ENCODE measurements around the gene PKM.
"Not testable (repeated sequence)": the region's sequence is repeated elsewhere in the genome, so short reads cannot be mapped to it uniquely, and the experiment has no call there.

PKM gene

DNA sequence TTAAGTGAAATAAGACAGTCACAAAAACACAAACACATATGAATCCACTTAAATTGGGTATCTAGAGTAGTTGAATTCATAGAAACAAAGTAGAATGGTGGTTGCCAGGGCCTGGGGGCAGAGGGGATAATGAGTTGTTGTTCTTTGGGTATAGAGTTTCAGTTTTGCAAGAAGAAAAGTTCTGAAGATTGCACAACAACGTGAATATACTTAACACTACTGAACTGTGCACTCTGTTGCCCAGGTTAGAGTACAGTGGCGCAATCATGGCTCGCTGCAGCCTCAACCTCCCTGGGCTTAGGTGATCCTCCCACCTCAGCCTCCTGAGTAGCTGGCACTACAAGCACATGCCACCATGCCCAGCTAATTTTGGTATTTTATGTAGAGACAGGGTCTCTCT, 48.3 kb downstream of the PKM start:
- no peak overlapping the region for H3K27ac Mint-ChIP-seq

GRCh38 chr15:72182244-72182643, 48.7 kb downstream of the PKM start:
- Mint-ChIP-seq H3K36me3 (ENCODE audit: low read depth) (no peaks in the 10 kb centered on the region), H3K4me1 (ENCODE audit: low read depth) (no peaks in the 10 kb centered on the region), H3K27ac (no peak overlapping the region), H3K27me3 (ENCODE audit: low read depth) (peaks cover 44% of the 10 kb centered on the region), H3K4me3 (no peak overlapping the region), H3K9me3 (no peaks in the 10 kb centered on the region)

More for the DNA sequence above, 48.3 kb downstream of the PKM start:
- Mint-ChIP-seq H3K27me3 (ENCODE audit: low read depth) (peaks cover 49% of the 10 kb centered on the region), H3K4me3 (no peak overlapping the region), H3K9me3 (no peaks in the 10 kb centered on the region), H3K4me1 (ENCODE audit: low read depth) (no peaks in the 10 kb centered on the region), H3K36me3 (ENCODE audit: low read depth) (no peaks in the 10 kb centered on the region)

DNA sequence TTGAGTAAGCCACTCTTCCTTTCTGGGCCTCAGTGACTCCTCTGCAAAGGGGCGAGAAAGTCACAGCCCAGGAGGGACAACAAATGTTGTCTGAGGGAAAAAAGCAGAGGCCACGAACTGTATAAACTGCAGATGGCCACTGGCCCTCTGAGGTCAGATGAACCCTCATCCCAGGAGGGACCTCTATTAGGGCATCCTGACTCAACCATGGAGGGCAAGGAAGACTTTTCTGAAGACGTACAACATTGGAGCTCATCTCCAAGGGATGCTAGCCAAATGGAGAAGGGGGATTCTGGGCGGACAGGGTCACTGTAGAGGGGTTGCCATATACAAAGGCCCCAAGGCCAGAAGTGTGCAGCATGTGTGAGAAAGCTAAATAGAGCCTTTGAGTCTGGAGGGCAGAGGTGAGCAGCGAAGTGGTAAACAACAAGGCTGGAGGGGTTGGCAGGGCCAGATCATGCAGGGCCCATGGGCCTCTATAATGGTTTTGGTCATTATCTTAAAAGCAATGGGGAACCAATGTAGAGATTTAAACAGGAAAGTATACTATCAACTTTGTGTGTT, 50.1 kb downstream of the PKM start:
- Mint-ChIP-seq H3K27ac (no peak overlapping the region), H3K4me3 (no peak overlapping the region), H3K4me1 (ENCODE audit: low read depth) (no peaks in the 10 kb centered on the region), H3K27me3 (ENCODE audit: low read depth) (peaks cover 42% of the 10 kb centered on the region), H3K36me3 (ENCODE audit: low read depth) (no peaks in the 10 kb centered on the region), H3K9me3 (no peaks in the 10 kb centered on the region)

DNA sequence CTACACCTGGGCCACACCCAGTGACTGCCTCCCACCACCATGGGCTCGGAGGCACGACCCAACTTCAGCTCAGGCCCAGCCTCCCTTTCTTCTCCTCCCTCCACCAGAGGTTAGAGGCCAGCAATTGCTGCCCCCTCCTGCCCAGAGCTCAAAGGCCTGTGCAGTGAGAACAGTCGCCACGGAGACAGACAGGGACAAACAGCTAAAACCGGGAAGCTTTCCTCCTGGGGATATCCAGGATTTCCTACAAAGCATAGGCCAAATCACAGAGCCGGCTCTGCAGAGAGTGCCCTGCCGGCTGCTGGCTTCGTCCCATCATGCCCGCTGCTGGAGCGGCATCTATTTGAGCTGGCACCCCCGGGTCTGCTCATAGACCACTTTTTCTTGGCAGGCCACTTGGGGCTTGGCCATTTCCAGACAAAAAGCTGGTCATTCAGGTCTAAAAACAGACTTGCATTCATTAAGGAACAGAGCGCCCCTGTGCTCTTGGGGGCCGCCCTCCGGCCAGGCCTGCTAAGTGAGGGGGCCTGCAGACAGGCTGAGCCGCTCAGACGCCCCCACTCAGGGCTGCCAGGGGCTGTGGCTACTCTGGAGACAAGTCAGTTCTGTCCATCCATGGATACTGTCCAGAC, 50.9 kb downstream of the PKM start:
- Mint-ChIP-seq H3K36me3 (ENCODE audit: low read depth) (no peaks in the 10 kb centered on the region), H3K4me1 (ENCODE audit: low read depth) (no peaks in the 10 kb centered on the region), H3K27me3 (ENCODE audit: low read depth) (peaks cover 35% of the 10 kb centered on the region), H3K4me3 (no peak overlapping the region), H3K27ac (no peak overlapping the region), H3K9me3 (no peaks in the 10 kb centered on the region)

DNA sequence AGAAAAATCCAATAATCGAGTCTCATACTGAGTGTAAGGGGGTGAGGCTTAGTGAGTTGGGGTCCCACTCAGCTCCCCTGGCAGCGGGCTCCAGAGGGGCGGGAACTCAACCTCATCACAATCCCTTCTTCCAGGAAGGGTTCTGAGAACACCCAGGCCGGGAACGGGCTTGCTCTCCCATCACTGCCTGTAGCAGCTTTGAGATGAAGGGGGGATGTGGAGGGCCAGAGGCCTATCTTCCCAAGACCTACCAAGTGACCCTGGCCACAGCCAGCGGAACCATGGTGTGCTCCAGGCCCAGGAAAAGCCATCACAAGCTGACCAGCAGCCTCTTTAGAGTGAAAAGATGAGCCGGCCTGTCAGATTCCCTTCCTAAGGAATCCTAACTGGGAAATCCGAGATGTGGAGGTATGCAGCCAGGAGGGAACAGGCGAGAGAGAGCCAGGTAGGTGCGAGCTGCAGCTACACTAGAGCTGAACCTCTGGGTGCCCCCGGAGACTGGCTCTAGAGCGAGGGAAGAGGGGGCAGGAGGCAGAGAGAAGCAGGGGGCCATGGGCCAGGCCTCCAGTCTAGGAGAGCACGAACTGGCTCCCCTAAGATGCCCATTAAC, 51.9 kb downstream of the PKM start:
- H3K27ac Mint-ChIP-seq: no peak overlapping the region
- H3K36me3 Mint-ChIP-seq (ENCODE audit: low read depth): no peaks in the 10 kb centered on the region
- H3K9me3 Mint-ChIP-seq: no peaks in the 10 kb centered on the region
- peaks cover 30% of the 10 kb centered on the region for H3K27me3 Mint-ChIP-seq (ENCODE audit: low read depth)
- no peak overlapping the region for H3K4me3 Mint-ChIP-seq
- no peaks in the 10 kb centered on the region for H3K4me1 Mint-ChIP-seq (ENCODE audit: low read depth)

- H3K27me3 Mint-ChIP-seq (ENCODE audit: low read depth): peaks cover 17% of the 10 kb centered on the region
- no peaks in the 10 kb centered on the region for H3K9me3 Mint-ChIP-seq
- H3K4me1 Mint-ChIP-seq (ENCODE audit: low read depth): no peaks in the 10 kb centered on the region
- no peak overlapping the region for H3K4me3 Mint-ChIP-seq
- no peak overlapping the region for H3K27ac Mint-ChIP-seq
- no peaks in the 10 kb centered on the region for H3K36me3 Mint-ChIP-seq (ENCODE audit: low read depth)
Observed at GRCh38 chr15:72176743-72177142, 54.2 kb downstream of the PKM start.

GRCh38 chr15:72176159-72176558, 54.8 kb downstream of the PKM start:
- H3K4me1 Mint-ChIP-seq (ENCODE audit: low read depth): no peaks in the 10 kb centered on the region
- no peaks in the 10 kb centered on the region for H3K36me3 Mint-ChIP-seq (ENCODE audit: low read depth)
- no peak overlapping the region for H3K4me3 Mint-ChIP-seq
- H3K9me3 Mint-ChIP-seq: no peaks in the 10 kb centered on the region
- H3K27ac Mint-ChIP-seq: no peak overlapping the region
- H3K27me3 Mint-ChIP-seq (ENCODE audit: low read depth): peaks cover 11% of the 10 kb centered on the region

DNA sequence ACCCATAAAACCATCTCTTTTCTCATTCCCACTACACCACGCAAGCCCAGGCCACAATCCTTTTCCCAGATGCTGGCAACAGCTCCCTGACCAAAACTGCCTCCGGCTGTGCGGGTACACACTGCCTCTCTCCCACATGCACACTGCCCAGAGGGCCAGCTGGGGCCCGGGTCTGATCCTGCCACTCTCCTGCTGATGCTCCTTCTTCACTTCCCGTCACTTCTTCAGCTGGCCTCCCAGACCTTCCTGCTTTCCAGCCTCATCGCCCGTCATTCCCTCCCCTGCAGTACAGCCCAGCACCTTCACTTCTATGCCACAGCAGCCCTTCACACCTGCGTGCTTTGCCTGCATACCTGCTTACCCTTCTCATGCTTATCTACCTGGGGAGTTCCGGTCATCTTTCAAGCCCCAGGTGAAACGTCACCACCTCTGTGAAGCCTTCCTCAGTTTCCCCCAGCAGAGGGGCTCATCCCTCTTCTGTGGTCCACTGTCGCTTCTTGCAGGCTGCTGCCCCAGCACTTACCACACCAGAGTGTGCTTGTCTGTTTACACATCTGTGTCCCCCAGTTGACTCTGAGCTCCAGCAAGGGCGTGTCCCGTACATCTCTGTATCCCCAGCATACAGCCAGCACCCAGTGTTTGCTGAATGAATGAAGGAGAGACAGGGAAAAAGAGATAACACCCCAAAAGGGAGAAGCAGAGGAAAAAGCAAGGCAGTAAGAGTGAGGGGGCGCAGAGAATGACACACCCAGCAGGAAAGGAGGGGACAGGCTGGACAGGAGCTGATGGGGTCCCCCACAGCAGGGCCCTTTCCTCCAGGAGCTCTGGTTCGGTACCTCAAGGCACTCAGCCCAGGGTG, 55.6 kb downstream of the PKM start:
- H3K9me3 Mint-ChIP-seq: no peaks in the 10 kb centered on the region
- no peaks in the 10 kb centered on the region for H3K36me3 Mint-ChIP-seq (ENCODE audit: low read depth)
- H3K4me3 Mint-ChIP-seq: no peak overlapping the region
- no peak overlapping the region for H3K27ac Mint-ChIP-seq
- H3K4me1 Mint-ChIP-seq (ENCODE audit: low read depth): no peaks in the 10 kb centered on the region
- peaks cover 6% of the 10 kb centered on the region for H3K27me3 Mint-ChIP-seq (ENCODE audit: low read depth)

GRCh38 chr15:72174551-72175165, 56.3 kb downstream of the PKM start:
- Mint-ChIP-seq H3K4me1 (ENCODE audit: low read depth) (no peaks in the 10 kb centered on the region), H3K9me3 (no peaks in the 10 kb centered on the region), H3K4me3 (no peak overlapping the region), H3K27ac (no peak overlapping the region), H3K27me3 (ENCODE audit: low read depth) (peaks cover 6% of the 10 kb centered on the region), H3K36me3 (ENCODE audit: low read depth) (no peaks in the 10 kb centered on the region)

DNA sequence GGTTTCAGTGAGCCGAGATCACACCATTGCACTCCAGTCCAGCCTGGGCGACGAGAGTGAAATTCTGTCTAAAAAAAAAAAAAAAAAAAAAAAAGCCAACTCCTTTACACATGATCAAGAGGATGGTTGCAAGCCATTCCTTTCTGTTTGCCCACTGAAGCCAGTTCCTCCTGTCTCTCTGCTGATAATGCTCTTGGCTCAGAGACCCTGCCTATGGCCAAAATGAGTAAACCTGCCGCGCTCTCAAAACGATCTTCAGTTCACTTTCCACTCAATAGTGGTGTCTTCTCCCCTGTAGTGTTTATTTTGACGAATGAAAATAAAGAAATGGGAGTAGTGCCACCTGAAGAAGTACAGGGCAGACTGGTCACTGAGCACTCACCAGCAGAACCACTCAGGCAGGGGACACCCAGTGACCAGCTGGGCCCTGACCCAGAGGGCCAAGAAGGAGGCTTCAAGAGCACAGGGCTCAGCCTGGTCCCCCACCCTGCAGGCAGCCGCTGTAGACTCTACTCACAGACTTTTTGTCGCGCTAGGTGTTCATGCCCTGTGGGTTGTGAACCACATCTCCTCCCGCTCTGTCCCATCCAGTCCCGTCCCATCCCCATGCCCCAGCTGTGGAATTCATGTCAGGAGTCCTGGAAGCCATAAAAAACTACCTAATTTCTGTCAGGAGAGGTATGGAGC, 57.0 kb downstream of the PKM start:
- H3K27me3 Mint-ChIP-seq (ENCODE audit: low read depth): peaks cover 6% of the 10 kb centered on the region
- no peak overlapping the region for H3K4me3 Mint-ChIP-seq
- no peaks in the 10 kb centered on the region for H3K36me3 Mint-ChIP-seq (ENCODE audit: low read depth)
- H3K9me3 Mint-ChIP-seq: no peaks in the 10 kb centered on the region
- no peak overlapping the region for H3K27ac Mint-ChIP-seq
- H3K4me1 Mint-ChIP-seq (ENCODE audit: low read depth): peaks cover 3% of the 10 kb centered on the region

GRCh38 chr15:72173401-72173800, 57.6 kb downstream of the PKM start:
- no peaks in the 10 kb centered on the region for H3K9me3 Mint-ChIP-seq
- H3K4me1 Mint-ChIP-seq (ENCODE audit: low read depth): peaks cover 7% of the 10 kb centered on the region
- H3K4me3 Mint-ChIP-seq: no peak overlapping the region
- no peak overlapping the region for H3K27ac Mint-ChIP-seq
- no peaks in the 10 kb centered on the region for H3K36me3 Mint-ChIP-seq (ENCODE audit: low read depth)
- peaks cover 6% of the 10 kb centered on the region for H3K27me3 Mint-ChIP-seq (ENCODE audit: low read depth)

GRCh38 chr15:72172796-72173195, 58.2 kb downstream of the PKM start:
- Mint-ChIP-seq H3K4me1 (ENCODE audit: low read depth) (peaks cover 13% of the 10 kb centered on the region), H3K36me3 (ENCODE audit: low read depth) (no peaks in the 10 kb centered on the region), H3K4me3 (no peak overlapping the region), H3K27ac (no peak overlapping the region), H3K9me3 (no peaks in the 10 kb centered on the region), H3K27me3 (ENCODE audit: low read depth) (peaks cover 6% of the 10 kb centered on the region)

DNA sequence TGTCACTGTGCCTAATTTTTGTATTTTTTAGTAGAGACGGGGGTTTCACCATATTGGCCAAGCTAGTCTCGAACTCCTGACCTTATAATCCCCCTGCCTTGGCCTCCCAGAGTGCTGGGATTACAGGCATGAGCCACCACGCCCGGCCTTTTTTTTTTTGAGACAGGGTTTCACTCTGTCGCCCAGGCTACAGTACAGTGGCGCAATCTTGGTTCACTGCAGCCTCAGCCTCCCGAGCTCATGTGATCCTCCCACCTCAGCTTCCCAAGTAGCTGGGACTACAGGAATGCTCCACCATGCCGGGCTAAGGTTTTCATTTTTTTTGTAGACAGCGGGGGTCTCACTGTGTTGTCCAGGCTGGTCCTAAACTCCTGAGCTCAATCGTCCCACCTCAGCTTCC, 59.0 kb downstream of the PKM start:
- not testable (repeated sequence) for H3K36me3 Mint-ChIP-seq (ENCODE audit: low read depth); H3K27ac Mint-ChIP-seq; H3K27me3 Mint-ChIP-seq (ENCODE audit: low read depth); H3K4me3 Mint-ChIP-seq; H3K9me3 Mint-ChIP-seq
- H3K4me1 Mint-ChIP-seq (ENCODE audit: low read depth): peaks cover 13% of the 10 kb centered on the region

GRCh38 chr15:72170691-72171090, 60.3 kb downstream of the PKM start:
- Mint-ChIP-seq H3K27me3 (ENCODE audit: low read depth) (peaks cover 6% of the 10 kb centered on the region), H3K4me1 (ENCODE audit: low read depth) (peaks cover 13% of the 10 kb centered on the region), H3K9me3 (no peaks in the 10 kb centered on the region), H3K36me3 (ENCODE audit: low read depth) (no peaks in the 10 kb centered on the region), H3K27ac (no peak overlapping the region), H3K4me3 (no peak overlapping the region)
